Activated T-helper 2 cell treated with anti-CD3 and anti-CD28 coated beads, Interferon-gamma antibody, Interleukin-2, Interleukin-4, amounts not matched to agents 10 μg/mL and 5 μg/mL and 100 μg/mL, durations not matched to agents 14 hours and 24 hours and 36 hours (primary cell): Measurements from ENCODE around the gene SSC4D. TPM values are rescaled to one million over a fixed set of nuclear protein-coding genes. Genes with fewer than 3 reads are reported as not detected.
A peak's percentile ranks its signal among the peaks of the same experiment; 100 is the strongest.
"Not testable (repeated sequence)": the region's sequence is repeated elsewhere in the genome, so short reads cannot be mapped to it uniquely, and the experiment has no call there.

Experiments used
- DNase-seq: peaks from one replicate; pipeline ENCODE4 v3.0.0; 2021; ENCODE audit warnings: low spot score
- H3K27ac Mint-ChIP-seq: one replicate; pipeline ENCODE4 v1.8.0; 2021; ENCODE audit warnings: mixed read lengths
- H3K27me3 Mint-ChIP-seq: one replicate; pipeline ENCODE4 v1.8.0; 2021; ENCODE audit warnings: low read depth, mixed read lengths
- H3K36me3 Mint-ChIP-seq: one replicate; pipeline ENCODE4 v1.8.0; 2021; ENCODE audit warnings: low read depth, mixed read lengths
- H3K4me1 Mint-ChIP-seq: one replicate; pipeline ENCODE4 v1.8.0; 2021; ENCODE audit warnings: low read depth, mixed read lengths
- H3K4me3 Mint-ChIP-seq: one replicate; pipeline ENCODE4 v1.8.0; 2021; ENCODE audit warnings: low read depth, mild to moderate bottlenecking, moderate library complexity, mixed read lengths
- H3K9me3 Mint-ChIP-seq: one replicate; pipeline ENCODE4 v1.8.0; 2021; ENCODE audit warnings: mixed read lengths
- intact Hi-C: fragments of 100-400 bp; cut with micrococcal nuclease; formaldehyde crosslinking; loops from one replicate; pipeline ENCODE4 v1.15.1; 2023
- total RNA-seq: library from RNA; stranded (reverse); gene quantifications from 2 replicates; pipeline ENCODE4 v1.2.3, GENCODE V29; 2022

SSC4D gene
- total RNA-seq, 1 donor from 2014 or later: 0.78 TPM

DNA sequence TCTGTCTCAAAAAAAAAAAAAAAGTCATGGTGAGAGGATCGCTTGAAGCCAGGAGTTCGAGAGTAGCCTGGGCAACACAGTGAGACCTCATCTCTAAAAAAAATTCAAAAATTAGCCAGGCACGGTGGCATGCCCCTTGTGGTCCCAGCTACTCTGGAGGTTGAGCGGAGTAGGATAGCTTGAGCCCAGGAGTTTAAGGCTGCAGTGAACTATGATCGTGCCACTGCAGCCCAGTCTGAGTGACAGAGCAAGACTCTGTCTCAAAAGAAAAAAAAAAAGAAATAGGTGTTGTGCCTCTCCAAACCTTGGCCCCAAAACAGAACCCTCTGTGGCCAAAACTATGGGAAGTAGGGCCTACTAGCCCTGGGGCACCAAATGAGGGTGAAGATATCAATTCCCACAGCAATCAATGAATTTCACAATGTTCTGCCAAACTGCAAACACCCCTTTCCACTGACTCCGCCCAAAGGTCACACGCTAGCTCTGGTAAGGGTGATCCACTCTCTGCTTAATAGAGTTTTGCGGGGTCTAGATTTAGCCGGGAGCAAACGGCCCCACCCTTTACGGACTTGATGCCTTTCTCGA lies 16.9 kb downstream of the SSC4D start:
- intact Hi-C loops: loop anchor here (1.0 kb wide), 1 partner anchor 33 kb away; no protein-coding TSS in a partner anchor
- H3K4me3 Mint-ChIP-seq: peak overlapping the region; percentile 80
- no peaks in the 10 kb centered on the region for H3K36me3 Mint-ChIP-seq

DNA sequence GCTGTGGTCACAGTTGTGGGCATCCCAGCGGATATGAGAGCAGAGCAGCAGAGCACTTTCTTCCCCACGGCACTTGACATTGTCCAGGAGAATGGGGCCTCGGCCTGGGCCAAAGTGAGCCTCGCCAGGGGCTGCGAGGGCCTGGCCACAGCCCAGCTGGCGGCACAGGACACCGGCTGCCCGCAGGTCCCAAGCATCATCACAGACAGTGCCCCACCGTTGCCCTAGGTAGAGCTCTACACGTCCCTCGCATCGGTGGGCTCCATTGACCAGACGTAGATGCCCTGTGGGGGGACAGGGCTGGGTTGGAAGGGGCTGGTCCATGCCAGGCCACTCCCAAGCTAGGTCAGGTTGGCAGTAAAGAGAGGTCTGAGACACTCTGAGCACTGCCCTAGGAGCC lies 19.4 kb downstream of the SSC4D start:
- Mint-ChIP-seq H3K4me1 (peaks cover 4% of the 10 kb centered on the region), H3K4me3 (no peak overlapping the region), H3K27me3 (no peaks in the 10 kb centered on the region), H3K36me3 (no peaks in the 10 kb centered on the region), H3K9me3 (no peaks in the 10 kb centered on the region), H3K27ac (no peak overlapping the region)
- intact Hi-C loops: no loop called here
- DNase-seq: no peak

More for the DNA sequence above, 16.9 kb downstream of the SSC4D start:
- peaks cover 10% of the 10 kb centered on the region for H3K4me1 Mint-ChIP-seq
- DNase-seq: no peak
- peak overlapping the region; percentile 97 for H3K27ac Mint-ChIP-seq
- H3K27me3 Mint-ChIP-seq: no peaks in the 10 kb centered on the region
- H3K9me3 Mint-ChIP-seq: no peaks in the 10 kb centered on the region

DNA sequence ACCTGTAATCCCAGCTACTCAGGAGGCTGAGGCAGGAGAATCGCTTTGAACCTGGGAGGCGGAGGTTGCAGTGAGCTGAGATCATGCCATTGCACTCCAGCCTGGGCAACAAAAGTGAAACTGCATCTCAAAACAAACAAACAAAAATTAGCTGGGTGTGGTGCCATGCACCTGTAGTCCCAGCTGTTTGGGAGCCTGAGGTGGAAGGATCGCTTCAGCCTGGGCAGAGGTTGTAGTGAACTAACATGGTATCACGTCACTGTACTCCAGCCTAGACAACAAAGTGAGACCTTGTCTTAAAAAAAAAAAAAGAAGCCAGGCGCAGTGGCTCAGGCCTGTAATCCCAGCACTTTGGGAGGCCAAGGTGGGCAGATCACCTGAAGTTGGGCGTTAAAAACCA lies 21.7 kb downstream of the SSC4D start:
- intact Hi-C loops, H3K36me3 Mint-ChIP-seq, H3K4me1 Mint-ChIP-seq, H3K27me3 Mint-ChIP-seq, H3K27ac Mint-ChIP-seq, DNase-seq, H3K4me3 Mint-ChIP-seq, H3K9me3 Mint-ChIP-seq: not testable (repeated sequence)

DNA sequence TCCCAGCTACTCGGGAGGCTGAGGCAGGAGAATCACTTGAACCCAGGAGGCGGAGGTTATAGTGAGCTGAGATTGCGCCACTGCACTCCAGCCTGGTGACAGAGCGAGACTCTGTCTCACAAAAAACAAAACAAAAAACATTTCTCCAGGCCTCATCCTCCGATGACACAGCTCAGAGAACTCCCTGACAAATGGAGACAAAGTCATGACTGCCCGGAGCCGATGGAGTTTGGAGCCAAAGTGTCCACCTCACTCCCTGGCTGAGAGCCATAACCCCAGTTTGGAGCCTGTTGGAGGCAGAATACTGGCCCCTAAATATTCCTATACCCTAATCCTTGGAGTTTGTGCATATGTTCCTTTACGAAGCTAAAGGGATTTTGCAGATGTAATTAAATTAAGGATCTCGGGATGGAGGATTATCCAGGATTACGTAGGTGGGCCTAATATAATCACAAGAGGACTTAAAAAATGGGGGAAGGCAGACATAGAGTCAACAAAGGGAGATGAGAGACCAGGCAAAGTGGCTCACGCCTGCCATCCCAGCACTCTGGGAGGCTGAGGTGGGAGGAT lies 22.7 kb downstream of the SSC4D start:
- intact Hi-C loops: no loop called here
- no peaks in the 10 kb centered on the region for H3K27me3 Mint-ChIP-seq
- no peak overlapping the region for H3K27ac Mint-ChIP-seq
- DNase-seq: no peak
- no peaks in the 10 kb centered on the region for H3K36me3 Mint-ChIP-seq
- no peaks in the 10 kb centered on the region for H3K9me3 Mint-ChIP-seq
- H3K4me3 Mint-ChIP-seq: no peak overlapping the region
- no peaks in the 10 kb centered on the region for H3K4me1 Mint-ChIP-seq

DNA sequence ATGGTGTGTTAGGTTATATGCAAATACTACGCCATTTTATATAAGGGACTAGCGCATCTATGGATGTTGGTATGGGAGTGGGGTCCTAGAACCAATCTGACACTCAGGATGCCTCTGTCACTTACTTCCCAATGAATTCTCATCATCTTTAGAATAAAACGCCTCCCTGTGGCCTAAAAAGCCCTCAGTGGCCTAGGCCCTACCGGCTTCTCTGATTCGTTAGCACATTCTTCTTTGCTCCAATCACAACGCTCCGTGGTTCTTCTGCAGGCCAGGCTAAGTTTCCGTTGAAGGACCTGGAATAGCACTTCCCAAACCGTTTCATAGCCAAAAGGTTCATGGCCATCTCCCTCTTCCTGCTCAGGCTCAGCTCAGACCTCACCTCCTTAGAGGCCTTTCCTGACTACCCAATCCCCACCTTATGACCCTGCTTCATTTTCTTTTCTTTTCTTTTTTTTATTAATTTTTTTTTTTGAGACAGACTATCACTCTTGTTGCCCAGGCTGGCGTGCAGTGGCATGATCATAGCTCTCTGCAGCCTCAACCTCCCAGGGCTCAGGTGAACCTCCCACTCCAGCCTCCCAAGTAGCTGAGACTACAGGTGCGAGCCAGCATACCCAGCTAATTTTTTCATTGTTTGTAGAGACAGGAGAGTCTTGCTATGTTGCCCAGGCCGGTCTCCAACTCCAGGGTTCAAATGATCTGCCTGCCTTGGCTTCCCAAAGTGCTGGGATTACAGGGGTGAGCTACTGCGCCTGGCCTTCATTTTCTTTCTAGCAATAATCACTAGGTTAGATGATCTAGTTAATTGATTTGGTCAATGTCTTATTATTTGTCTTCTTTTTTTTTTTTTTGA lies 26.2 kb downstream of the SSC4D start:
- Mint-ChIP-seq H3K36me3 (no peaks in the 10 kb centered on the region), H3K27ac (no peak overlapping the region), H3K4me3 (no peak overlapping the region), H3K27me3 (no peaks in the 10 kb centered on the region), H3K4me1 (peaks cover 2% of the 10 kb centered on the region), H3K9me3 (no peaks in the 10 kb centered on the region)
- intact Hi-C loops: no loop called here
- DNase-seq: no peak

DNA sequence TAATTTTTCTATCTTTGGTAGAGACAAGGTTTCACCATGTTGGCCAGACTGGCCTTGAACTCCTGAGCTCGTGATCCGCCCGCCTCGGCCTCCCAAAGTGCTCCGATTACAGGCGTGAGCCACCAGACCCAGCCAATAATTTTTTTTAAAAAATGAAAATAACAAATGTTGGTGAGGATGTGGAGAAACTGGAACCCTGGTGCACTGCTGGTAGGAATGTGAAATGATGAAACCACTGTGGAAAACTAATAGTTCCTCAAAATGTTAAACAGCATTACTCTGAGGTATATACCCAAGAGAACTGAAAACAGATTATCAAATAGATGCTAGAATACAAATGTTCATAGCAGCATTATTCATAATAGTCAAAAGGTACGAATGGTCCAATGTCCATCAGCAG lies 27.7 kb downstream of the SSC4D start:
- Mint-ChIP-seq H3K4me1 (peaks cover 2% of the 10 kb centered on the region), H3K9me3 (no peaks in the 10 kb centered on the region), H3K4me3 (no peak overlapping the region), H3K36me3 (no peaks in the 10 kb centered on the region), H3K27ac (no peak overlapping the region), H3K27me3 (no peaks in the 10 kb centered on the region)
- DNase-seq: no peak
- intact Hi-C loops: no loop called here

DNA sequence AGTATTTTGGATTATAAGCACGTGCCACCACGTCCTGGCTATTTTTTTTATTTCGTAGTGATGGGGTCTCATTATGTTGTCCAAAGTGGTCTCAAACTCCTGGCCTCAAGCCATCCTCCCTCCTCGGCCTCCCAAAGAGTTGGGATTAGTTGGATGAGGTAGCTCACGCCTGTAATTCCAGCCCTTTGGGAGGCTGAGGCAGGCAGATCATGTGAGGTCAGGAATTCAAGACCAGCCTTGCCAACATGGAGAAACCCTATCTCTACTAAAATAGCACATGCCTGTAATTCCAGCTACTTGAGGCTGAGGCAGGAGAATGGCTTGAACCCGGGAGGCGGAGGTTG lies 28.9 kb downstream of the SSC4D start:
- intact Hi-C loops: no loop called here
- DNase-seq: no peak
- H3K27me3 Mint-ChIP-seq: no peaks in the 10 kb centered on the region
- peak overlapping the region; percentile 38 for H3K27ac Mint-ChIP-seq
- H3K9me3 Mint-ChIP-seq: no peaks in the 10 kb centered on the region
- H3K4me1 Mint-ChIP-seq: peaks cover 2% of the 10 kb centered on the region
- no peaks in the 10 kb centered on the region for H3K36me3 Mint-ChIP-seq
- H3K4me3 Mint-ChIP-seq: peak overlapping the region; percentile 68

DNA sequence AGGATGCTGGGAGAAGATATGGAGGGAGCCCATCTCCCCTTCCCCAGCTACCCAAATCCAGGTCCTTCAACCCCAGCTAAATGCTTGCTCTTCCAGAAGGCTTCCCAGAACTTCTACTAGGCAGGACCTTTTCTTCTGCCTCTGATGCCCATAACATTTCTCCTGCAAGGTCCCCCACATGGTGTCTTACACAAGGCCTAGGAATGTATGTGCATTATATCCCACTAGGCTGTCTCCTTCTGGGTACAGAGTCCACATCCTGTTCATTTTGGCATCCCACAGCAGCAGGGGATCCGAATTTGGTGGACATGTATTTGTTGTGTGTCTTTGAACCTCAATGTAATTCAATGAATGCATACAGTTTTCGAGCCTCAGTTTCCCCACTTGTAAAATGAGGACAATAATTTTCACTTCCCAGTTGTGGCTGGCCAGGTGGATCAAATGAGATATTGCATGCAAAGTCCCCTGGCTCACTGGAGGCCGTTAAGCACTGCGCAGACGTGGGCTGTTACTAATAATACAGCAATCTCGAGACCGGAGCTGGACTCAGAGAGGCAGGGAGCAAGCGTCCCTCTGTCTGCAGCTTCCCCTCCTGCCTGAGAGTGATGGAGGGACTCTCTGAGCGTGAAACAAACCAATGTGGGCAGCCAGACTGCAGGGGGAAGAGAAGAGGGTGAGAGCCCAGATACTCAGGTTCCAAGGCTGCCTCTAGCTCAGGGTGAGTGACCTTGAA lies 32.1 kb downstream of the SSC4D start:
- Mint-ChIP-seq H3K27me3 (peaks cover 8% of the 10 kb centered on the region), H3K36me3 (no peaks in the 10 kb centered on the region), H3K9me3 (no peaks in the 10 kb centered on the region), H3K4me3 (no peak overlapping the region), H3K4me1 (peaks cover 2% of the 10 kb centered on the region), H3K27ac (no peak overlapping the region)
- intact Hi-C loops: no loop called here
- DNase-seq: no peak

DNA sequence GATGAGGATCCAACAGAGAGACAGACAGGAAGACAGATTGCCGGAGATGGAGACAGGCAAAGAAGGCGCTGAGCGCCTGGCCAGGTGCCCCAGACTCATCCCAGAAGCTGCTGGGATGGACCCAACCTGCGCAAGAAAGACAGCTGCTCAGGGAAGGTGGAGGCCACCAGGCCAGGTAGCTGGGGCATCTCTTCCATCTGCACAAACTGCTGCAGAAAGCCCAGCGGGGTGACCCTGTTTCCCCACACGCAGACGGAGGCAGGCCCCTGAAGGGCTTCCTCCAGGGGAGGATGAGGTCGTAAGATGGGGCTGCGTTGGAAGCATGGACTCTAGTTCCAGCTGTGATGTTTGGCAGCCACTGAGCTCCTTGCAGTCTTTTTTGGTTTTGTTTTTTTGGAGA lies 34.2 kb downstream of the SSC4D start:
- Mint-ChIP-seq H3K36me3 (no peaks in the 10 kb centered on the region), H3K27ac (no peak overlapping the region), H3K27me3 (peaks cover 9% of the 10 kb centered on the region), H3K9me3 (no peaks in the 10 kb centered on the region), H3K4me1 (peaks cover 2% of the 10 kb centered on the region), H3K4me3 (no peak overlapping the region)
- intact Hi-C loops: no loop called here
- no peak for DNase-seq

DNA sequence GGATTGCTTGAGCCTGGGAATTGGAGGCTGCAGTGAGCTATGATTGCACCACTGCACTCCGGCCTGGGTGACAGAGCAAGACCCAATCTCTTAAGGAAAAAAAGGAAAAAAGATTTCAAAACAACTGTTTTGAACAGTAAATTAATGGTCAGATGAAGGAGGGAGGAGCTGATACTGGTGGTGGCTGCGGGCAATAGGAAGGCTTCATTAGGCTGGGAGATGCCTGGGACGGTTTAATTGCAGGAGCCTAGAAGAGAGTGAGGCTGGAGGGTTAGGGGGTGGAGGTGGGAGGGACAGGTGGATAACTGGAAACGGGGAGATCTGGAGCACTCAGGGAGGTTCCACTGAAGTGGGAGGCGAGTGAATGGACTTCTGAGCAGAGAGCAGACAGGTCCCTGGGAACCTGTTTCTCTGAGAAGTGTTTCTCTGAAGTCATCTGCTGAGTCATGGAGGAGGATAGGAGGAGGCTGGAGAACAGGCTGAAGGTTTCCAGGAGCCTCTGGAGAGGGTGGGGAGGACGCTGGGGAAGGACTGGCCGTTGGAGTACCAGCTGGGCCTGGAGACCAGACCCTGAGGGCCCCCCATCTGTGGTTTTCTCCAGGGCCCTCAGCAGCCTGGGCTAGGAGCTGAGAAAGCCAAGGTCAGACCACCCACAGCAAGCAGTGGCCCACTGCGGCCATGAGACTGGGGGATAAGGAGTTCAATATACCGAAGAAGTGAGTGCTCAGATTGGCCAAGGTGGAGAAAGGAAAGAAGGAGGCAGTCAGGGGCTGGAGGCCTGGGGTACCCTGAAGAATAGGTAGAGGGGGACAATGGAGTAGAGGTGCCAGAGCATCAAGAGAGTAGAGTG lies 36.3 kb downstream of the SSC4D start:
- intact Hi-C loops: no loop called here
- no peak for DNase-seq
- Mint-ChIP-seq H3K27me3 (peaks cover 9% of the 10 kb centered on the region), H3K9me3 (no peaks in the 10 kb centered on the region), H3K36me3 (no peaks in the 10 kb centered on the region), H3K4me3 (no peak overlapping the region), H3K27ac (no peak overlapping the region), H3K4me1 (no peaks in the 10 kb centered on the region)

DNA sequence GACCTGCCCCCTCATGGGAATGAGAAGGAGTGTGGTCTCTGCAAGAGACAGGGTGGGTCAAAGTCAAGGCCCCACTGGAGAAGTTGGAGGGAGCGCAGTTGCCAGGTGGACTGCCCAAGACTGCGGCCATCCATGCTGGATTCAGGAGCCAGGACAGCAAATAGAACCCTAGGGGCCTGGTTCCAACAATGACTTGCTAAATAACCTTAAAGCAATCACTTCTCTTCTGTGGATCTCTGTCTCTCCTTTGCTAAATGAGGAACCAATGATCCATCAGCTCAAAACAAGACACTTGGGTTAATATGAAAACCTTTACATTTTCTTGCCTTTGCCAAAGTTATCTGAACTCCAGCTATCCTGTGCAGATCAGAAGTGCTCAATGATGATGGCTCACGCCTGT lies 38.1 kb downstream of the SSC4D start:
- H3K4me3 Mint-ChIP-seq: no peak overlapping the region
- H3K9me3 Mint-ChIP-seq: no peaks in the 10 kb centered on the region
- H3K27ac Mint-ChIP-seq: no peak overlapping the region
- intact Hi-C loops: no loop called here
- no peaks in the 10 kb centered on the region for H3K4me1 Mint-ChIP-seq
- no peaks in the 10 kb centered on the region for H3K36me3 Mint-ChIP-seq
- DNase-seq: no peak
- H3K27me3 Mint-ChIP-seq: peaks cover 13% of the 10 kb centered on the region

DNA sequence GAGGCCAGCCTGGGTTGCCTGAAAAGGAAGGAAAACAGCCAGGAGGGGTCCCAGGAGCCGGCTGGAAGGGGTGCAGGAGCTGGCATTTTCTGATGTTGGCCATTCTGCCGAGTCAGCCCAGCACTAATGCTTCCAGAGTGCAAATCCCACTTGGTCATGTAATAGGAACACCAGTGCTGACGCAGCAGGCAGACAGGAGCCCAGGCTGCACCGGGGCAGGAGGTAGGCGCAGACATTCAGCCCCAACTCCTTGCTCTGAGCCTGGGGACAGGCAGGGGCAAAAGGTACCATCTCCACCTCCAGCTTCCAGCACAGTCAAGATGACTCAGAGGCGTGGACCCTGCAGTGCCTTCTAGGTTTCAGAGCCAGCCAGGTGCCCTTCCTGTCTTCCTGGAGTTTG lies 40.5 kb downstream of the SSC4D start:
- no peak for DNase-seq
- intact Hi-C loops: no loop called here
- Mint-ChIP-seq H3K27ac (no peak overlapping the region), H3K36me3 (no peaks in the 10 kb centered on the region), H3K4me1 (peaks cover 8% of the 10 kb centered on the region), H3K27me3 (peaks cover 6% of the 10 kb centered on the region), H3K9me3 (no peaks in the 10 kb centered on the region), H3K4me3 (no peak overlapping the region)
